AG20443 (cell line): Measurements from ENCODE around the gene PTPRM.
A peak's percentile ranks its signal among the peaks of the same experiment; 100 is the strongest.

Source experiments
- DNase-seq: peaks from one replicate; pipeline ENCODE4 v3.0.0; 2012; ENCODE audit warnings: low spot score, mixed read lengths

Gene PTPRM

DNA sequence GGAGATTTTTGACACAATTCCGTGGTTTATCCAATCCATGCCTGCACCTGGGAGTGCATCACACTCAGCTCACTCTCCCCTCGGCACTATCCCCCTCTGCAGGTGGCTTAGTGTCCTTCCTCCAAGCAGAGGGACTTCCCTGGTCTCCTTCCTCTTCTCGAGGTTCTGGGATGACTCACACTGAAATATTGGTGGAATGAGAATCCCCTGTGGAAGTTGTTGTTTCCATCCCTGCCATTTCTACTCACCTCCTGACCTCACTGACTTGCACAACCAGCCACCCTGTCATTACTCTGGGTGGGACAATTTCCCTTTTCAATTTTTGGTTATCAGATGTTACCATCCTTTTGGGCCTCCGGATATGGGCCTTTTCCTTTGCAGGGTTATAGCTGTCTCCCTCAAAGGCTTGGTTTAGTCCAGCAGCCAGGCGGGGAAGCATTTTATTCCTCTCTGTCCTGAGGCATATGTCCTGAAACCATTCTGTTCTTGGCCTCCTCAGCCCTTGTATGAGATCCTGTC is 59.9 kb downstream of the PTPRM start:
- peak; percentile 76 for DNase-seq

GRCh38 chr18:7629416-7629815 is 62.3 kb downstream of the PTPRM start:
- DNase-seq = no peak

GRCh38 chr18:7630731-7631442 is 63.8 kb downstream of the PTPRM start:
- DNase-seq = no peak

DNA sequence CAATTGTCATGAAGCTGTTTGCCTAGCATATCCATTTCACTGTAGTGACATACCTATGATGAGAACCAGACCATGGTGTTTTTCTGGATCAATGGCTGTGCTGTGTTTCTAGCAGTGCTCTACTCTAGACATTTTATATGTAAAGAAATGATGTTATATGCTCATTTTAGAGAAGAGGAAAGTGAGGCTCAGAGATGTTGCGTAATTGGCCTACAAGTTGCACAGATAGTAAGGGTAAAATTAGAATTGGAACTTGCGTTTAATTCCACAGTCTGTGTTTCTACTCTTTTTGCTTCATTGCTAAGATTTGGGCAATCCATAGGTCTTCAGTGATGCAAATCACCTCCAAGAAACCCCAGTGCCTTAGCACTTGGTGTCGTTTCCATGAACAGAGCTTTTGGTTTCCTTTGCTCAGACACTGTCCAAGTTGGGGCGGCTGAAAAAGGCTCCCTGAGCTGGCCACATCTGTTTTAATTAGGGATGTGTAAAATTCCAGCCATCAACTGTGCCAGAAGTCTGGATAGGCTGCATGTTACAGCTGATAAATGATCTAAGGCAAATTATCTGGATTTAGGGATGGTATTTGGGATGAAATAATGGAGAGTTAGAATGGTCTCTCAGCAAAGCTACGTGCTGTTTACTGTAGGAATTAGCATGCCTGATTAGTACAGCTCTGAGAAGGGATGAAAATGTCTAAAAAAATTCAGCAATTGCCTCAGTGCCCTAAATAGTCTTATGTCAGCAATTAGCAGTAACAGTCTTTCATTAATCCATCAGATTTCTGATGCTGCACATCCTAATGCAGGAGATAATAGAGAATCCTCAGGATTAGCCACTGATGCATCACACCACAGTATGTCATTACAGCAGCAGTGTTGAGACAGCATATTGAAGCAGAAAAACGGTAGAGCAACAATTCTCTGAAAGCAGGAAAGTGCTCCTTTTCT is 65.3 kb downstream of the PTPRM start:
- no peak for DNase-seq

GRCh38 chr18:7633171-7633570 is 66.1 kb downstream of the PTPRM start:
- DNase-seq = peak; percentile 27

DNA sequence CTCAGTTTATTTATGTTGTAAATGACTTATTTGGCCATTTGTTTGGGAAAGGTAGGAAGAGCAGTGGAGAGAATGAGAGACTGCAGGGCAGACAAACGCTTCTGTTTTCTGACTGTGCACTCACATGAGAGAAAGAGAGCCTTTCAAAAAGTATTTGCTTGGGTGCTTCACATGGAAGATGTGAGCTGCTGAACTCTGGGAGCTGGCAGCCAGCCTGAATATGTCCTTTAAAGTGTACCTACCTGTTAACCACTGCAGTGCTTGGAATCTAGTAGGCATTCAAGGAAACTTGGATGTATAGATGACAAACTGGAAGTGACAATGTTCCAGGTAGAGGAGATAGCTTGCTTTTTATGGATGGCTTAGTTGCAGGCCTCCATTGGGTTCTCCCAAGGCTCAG is 68.8 kb downstream of the PTPRM start:
- no peak for DNase-seq

GRCh38 chr18:7637269-7637668 is 70.2 kb downstream of the PTPRM start:
- no peak for DNase-seq

- DNase-seq = no peak
Measured at GRCh38 chr18:7638321-7638720, 71.2 kb downstream of the PTPRM start.

GRCh38 chr18:7641813-7642212 is 74.7 kb downstream of the PTPRM start:
- DNase-seq = no peak

DNA sequence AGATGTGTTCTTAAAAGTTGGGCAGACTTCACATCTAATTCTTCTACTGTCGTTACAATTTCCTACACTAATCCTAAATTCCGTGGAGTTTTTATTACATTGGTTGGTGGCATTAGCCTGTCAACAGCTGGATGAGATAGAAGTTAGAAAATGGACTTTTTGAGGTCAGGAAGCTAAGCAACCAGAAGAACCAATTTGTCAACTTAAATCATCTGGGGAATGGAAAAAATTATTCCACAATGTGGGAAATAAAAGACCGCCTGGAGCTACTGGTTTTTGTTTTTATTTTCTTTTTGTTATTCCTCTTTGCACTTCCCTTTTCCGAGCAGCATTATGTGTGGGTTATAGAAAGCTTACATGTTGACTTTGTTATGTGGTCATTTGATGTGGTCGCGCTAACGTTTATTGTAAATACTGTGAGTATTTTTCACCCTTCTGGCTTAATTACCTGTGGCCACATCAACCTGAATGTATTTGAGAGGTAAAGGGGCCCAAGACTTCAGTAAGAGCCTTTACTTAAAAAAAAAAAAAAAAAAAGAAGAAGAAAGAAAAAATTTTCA is 75.3 kb downstream of the PTPRM start:
- DNase-seq = no peak

DNA sequence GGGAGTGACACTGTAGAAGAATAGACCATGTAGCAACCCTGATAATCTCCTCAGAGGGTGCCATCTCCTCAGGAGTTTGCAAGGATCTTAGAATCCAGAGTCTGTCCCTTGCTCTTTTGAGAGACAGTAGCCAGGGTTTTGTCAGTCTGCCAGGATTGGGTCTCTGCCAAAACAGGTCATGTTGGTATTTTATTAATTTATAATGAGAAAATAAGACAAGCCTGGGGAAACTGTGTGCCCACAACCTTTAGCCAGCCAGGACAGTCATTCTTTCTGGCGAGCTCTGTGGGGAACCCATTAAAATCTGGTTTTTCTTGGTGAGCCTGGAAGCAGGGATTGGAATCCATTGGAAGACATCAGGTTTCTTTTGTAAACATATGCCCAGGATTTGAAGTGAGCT is 78.6 kb downstream of the PTPRM start:
- DNase-seq = no peak

DNA sequence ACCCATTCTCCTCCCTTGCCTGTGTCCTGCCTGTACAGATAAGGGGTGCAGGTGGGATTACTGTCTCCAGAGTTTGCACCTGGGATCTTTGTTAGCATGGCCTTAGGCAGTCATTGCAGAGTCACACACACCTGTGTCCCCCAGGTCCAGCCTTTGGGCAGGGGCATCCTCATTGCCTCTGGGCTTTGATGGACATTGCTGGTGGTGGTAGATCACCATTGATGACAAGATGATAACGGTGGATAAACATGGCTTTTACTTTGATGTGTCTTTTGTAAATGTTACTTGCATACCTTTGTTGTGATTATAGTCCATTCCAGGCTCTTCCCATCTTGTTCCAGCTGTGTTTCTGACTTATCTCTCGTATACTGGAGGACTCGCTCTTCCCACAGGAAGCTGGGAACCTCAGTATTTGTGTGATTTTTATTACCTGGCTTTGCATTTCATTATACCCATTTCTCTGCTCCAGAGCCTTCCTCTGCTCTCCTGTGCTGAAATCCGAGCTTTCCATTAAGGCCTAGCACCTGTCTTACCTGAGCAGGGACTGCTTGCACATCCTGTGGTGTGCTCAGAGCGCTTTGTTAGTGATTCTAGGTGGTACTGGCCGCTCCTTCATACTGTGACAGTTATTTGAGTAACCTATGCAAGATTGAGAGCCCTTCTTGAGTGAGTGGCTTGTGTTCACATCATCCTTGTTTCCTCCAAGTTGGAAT is 79.2 kb downstream of the PTPRM start:
- no peak for DNase-seq

DNA sequence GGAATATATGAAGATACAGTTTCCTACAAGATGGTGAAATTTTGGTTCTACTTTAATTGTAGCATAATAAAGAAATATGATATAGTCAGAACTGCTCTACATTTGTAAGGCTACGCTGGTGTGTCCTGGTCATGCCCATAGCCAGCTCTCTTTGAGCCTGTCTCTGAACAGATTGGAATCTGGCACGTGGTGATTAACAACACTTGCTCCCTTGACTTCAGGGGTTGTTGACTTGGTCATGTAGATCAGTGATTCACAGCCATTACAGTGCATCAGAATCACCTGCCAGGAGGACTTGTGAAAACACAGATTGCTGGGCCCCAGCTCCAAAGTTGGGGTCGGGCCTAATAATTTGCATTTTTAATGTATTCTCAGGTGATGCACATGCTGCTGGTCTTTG is 80.4 kb downstream of the PTPRM start:
- DNase-seq = no peak

DNA sequence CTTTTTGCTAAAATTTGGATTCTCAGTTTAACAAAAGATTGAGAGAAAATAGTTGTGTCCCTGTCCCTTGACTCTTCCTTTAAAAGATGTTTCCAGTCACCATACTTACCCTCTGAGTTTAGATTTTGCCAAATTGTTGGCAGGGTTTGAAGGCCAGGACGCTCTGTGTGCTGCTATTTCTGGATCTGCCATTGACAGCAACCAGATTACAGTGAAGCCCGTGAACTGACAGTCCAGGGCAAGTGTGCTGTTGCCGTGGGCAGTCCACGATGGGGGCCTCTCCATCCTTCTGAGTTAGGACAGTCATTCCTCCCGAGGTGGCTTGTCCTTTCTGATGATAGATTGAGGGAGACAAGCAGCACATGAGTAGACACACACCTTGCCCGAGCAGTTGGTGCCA is 89.9 kb downstream of the PTPRM start:
- DNase-seq = no peak

DNA sequence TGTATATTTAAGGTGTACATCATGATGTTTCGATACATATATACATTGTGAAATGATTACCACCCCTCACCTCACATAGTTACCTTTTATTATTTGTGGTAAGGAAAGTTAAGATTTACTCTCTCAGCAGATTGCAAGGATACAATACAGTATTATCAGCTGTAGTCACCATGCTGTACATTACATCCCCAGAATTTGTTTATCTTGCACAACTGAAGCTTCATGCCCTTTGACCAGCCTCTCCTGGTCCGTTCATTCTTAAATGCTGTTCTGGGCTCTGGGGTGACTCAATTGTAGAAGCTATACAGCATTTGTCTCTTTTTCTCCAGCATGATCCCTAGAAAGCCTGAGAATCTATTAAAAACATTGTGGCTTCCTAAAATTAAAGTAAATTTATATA is 90.8 kb downstream of the PTPRM start:
- no peak for DNase-seq

DNA sequence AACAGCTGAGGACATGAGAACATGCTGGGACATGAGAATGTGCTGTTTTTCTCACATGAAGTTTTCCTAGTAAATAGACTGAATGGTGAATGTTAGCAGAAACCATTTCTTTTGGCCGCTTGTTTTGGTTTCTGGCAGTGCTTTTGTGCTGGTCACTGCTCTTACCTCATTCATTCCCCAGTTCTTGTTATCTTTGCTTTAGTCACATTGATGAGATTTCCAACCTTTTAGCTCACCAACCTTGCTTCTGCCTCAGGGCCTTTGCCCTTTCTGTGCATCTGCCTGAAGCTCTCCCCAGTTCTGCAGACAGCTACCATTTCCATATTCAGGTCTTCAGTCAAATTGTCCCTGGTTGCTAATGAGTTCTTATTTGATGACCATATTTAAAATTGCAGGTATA is 91.6 kb downstream of the PTPRM start:
- DNase-seq = no peak

- DNase-seq = no peak
Measured at GRCh38 chr18:7661207-7661606, 94.1 kb downstream of the PTPRM start.

- DNase-seq = no peak
Measured at GRCh38 chr18:7662866-7663265, 95.8 kb downstream of the PTPRM start.

- no peak for DNase-seq
Measured at GRCh38 chr18:7663366-7664312, 96.5 kb downstream of the PTPRM start.

GRCh38 chr18:7666195-7666776 is 99.2 kb downstream of the PTPRM start:
- no peak for DNase-seq

DNA sequence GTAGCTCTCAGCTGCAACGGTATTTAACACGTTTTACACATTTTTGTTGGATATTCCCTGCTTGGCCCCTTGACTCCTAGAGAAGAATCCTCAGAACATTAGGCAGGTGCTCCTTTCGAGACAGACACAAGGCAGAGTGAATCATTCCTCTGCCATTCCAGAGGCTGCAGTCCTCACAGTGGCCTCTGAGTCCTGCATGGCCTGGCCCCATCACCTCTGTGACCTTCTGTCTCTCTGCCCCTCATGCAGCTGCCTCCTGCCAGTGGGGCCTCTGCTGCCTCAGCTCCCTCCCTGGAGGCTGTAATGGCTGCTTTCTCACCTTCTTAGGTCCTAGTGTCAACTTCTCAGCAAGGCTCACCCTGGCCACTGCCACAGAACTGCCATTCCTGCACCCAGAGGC is 101.3 kb downstream of the PTPRM start:
- no peak for DNase-seq
